Activated T-cell treated with anti-CD3 and anti-CD28 coated beads, Interleukin-2, amount 50 U/mL, for 4 hours (primary cell): ENCODE data around the gene PPARGC1A. TPM values are rescaled to one million over a fixed set of nuclear protein-coding genes. Genes with fewer than 3 reads are reported as not detected.

Experiments used
- ATAC-seq, 2 donors: fragments of 200-7000 bp; cut with Tn5 transposase; one replicate each; pipeline ENCODE4 v1.10.0; 2021
- DNase-seq: peaks from one replicate; pipeline ENCODE4 v3.0.0-alpha.2; 2020
- H3K27me3 Mint-ChIP-seq: one replicate; pipeline ENCODE4 v1.8.0; 2021; ENCODE audit warnings: low read depth, mixed read lengths
- H3K36me3 Mint-ChIP-seq: one replicate; pipeline ENCODE4 v1.8.0; 2022; ENCODE audit warnings: mixed read lengths; ENCODE audit not compliant: insufficient read depth
- H3K4me1 Mint-ChIP-seq: one replicate; pipeline ENCODE4 v1.8.0; 2021; ENCODE audit warnings: low read depth, mixed read lengths
- H3K4me3 Mint-ChIP-seq: one replicate; pipeline ENCODE4 v1.8.0; 2021; ENCODE audit warnings: mild to moderate bottlenecking, moderate library complexity, mixed read lengths
- H3K9me3 Mint-ChIP-seq: one replicate; pipeline ENCODE4 v1.8.0; 2021; ENCODE audit warnings: mixed read lengths
- total RNA-seq, 3 donors: library from RNA; stranded (reverse); gene quantifications; one replicate each; pipeline ENCODE4 v1.2.1, GENCODE V29; 2021

PPARGC1A gene
- total RNA-seq, 3 donors from 2014 or later: 0.23 TPM; not detected in 2

GRCh38 chr4:23897564-23898109 lies 7.8 kb upstream of the PPARGC1A start:
- peaks cover 2% of the 10 kb centered on the region for H3K9me3 Mint-ChIP-seq
- ATAC-seq: no peak
- no peaks in the 10 kb centered on the region for H3K4me1 Mint-ChIP-seq
- no peak for DNase-seq
- H3K4me3 Mint-ChIP-seq: no peak overlapping the region
- no peaks in the 10 kb centered on the region for H3K27me3 Mint-ChIP-seq
- H3K36me3 Mint-ChIP-seq: no peaks in the 10 kb centered on the region

- no peak overlapping the region for H3K4me3 Mint-ChIP-seq
- H3K9me3 Mint-ChIP-seq: peaks cover 4% of the 10 kb centered on the region
- no peak for ATAC-seq
- peaks cover 7% of the 10 kb centered on the region for H3K27me3 Mint-ChIP-seq
- no peak for DNase-seq
- peaks cover 5% of the 10 kb centered on the region for H3K4me1 Mint-ChIP-seq
- no peaks in the 10 kb centered on the region for H3K36me3 Mint-ChIP-seq
Observed at GRCh38 chr4:23894021-23894420, 4.2 kb upstream of the PPARGC1A start.

- Mint-ChIP-seq H3K36me3 (no peaks in the 10 kb centered on the region), H3K27me3 (peaks cover 14% of the 10 kb centered on the region), H3K9me3 (peaks cover 6% of the 10 kb centered on the region), H3K4me1 (peaks cover 9% of the 10 kb centered on the region), H3K4me3 (no peak overlapping the region)
- ATAC-seq (no peak), DNase-seq (no peak)
Observed at GRCh38 chr4:23891064-23891421, 1.2 kb upstream of the PPARGC1A start.

GRCh38 chr4:23890369-23891063 lies 669 bp upstream of the PPARGC1A start:
- Mint-ChIP-seq H3K4me3 (no peak overlapping the region), H3K27me3 (peaks cover 14% of the 10 kb centered on the region), H3K36me3 (no peaks in the 10 kb centered on the region), H3K9me3 (peaks cover 6% of the 10 kb centered on the region), H3K4me1 (peaks cover 9% of the 10 kb centered on the region)
- ATAC-seq: no peak
- no peak for DNase-seq

- Mint-ChIP-seq H3K4me1 (peaks cover 9% of the 10 kb centered on the region), H3K36me3 (no peaks in the 10 kb centered on the region), H3K27me3 (peaks cover 14% of the 10 kb centered on the region), H3K9me3 (peaks cover 6% of the 10 kb centered on the region), H3K4me3 (no peak overlapping the region)
- DNase-seq (no peak), ATAC-seq (no peak)
Observed at GRCh38 chr4:23889391-23889790, 456 bp downstream of the PPARGC1A start.

- H3K36me3 Mint-ChIP-seq: no peaks in the 10 kb centered on the region
- no peak overlapping the region for H3K4me3 Mint-ChIP-seq
- H3K27me3 Mint-ChIP-seq: peaks cover 14% of the 10 kb centered on the region
Observed at GRCh38 chr4:23888421-23889319, 1.2 kb downstream of the PPARGC1A start.

GRCh38 chr4:23887989-23888388 lies 1.9 kb downstream of the PPARGC1A start:
- H3K4me1 Mint-ChIP-seq: peaks cover 9% of the 10 kb centered on the region
- DNase-seq (no peak), ATAC-seq (no peak)
- H3K36me3 Mint-ChIP-seq: no peaks in the 10 kb centered on the region
- no peak overlapping the region for H3K4me3 Mint-ChIP-seq
- peaks cover 14% of the 10 kb centered on the region for H3K27me3 Mint-ChIP-seq
- H3K9me3 Mint-ChIP-seq: peaks cover 6% of the 10 kb centered on the region

More at GRCh38 chr4:23888421-23889319, 1.2 kb downstream of the PPARGC1A start:
- Mint-ChIP-seq H3K9me3 (peaks cover 6% of the 10 kb centered on the region), H3K4me1 (peaks cover 9% of the 10 kb centered on the region)
- DNase-seq (no peak), ATAC-seq (no peak)

- Mint-ChIP-seq H3K4me1 (peaks cover 9% of the 10 kb centered on the region), H3K27me3 (peaks cover 10% of the 10 kb centered on the region), H3K36me3 (no peaks in the 10 kb centered on the region), H3K9me3 (peaks cover 3% of the 10 kb centered on the region), H3K4me3 (no peak overlapping the region)
- DNase-seq: no peak
- no peak for ATAC-seq
Observed at GRCh38 chr4:23887173-23887572, 2.7 kb downstream of the PPARGC1A start.

GRCh38 chr4:23885943-23886590 lies 3.8 kb downstream of the PPARGC1A start:
- H3K4me3 Mint-ChIP-seq: no peak overlapping the region
- peaks cover 8% of the 10 kb centered on the region for H3K27me3 Mint-ChIP-seq
- ATAC-seq: no peak

GRCh38 chr4:23884741-23885140 lies 5.1 kb downstream of the PPARGC1A start:
- no peak for DNase-seq
- peaks cover 8% of the 10 kb centered on the region for H3K27me3 Mint-ChIP-seq
- H3K4me3 Mint-ChIP-seq: no peak overlapping the region
- peaks cover 3% of the 10 kb centered on the region for H3K9me3 Mint-ChIP-seq
- no peaks in the 10 kb centered on the region for H3K36me3 Mint-ChIP-seq
- no peak for ATAC-seq
- H3K4me1 Mint-ChIP-seq: peaks cover 8% of the 10 kb centered on the region

More at GRCh38 chr4:23885943-23886590, 3.8 kb downstream of the PPARGC1A start:
- Mint-ChIP-seq H3K9me3 (peaks cover 3% of the 10 kb centered on the region), H3K4me1 (peaks cover 9% of the 10 kb centered on the region), H3K36me3 (no peaks in the 10 kb centered on the region)
- no peak for DNase-seq

- Mint-ChIP-seq H3K4me1 (peaks cover 7% of the 10 kb centered on the region), H3K36me3 (no peaks in the 10 kb centered on the region), H3K9me3 (peaks cover 3% of the 10 kb centered on the region), H3K4me3 (no peak overlapping the region), H3K27me3 (peaks cover 8% of the 10 kb centered on the region)
- DNase-seq (no peak), ATAC-seq (no peak)
Observed at GRCh38 chr4:23884261-23884660, 5.6 kb downstream of the PPARGC1A start.

- Mint-ChIP-seq H3K9me3 (peaks cover 3% of the 10 kb centered on the region), H3K36me3 (no peaks in the 10 kb centered on the region), H3K4me1 (no peaks in the 10 kb centered on the region), H3K27me3 (no peaks in the 10 kb centered on the region), H3K4me3 (no peak overlapping the region)
- ATAC-seq (no peak), DNase-seq (no peak)
Observed at GRCh38 chr4:23882976-23883531, 6.8 kb downstream of the PPARGC1A start.

- no peak for ATAC-seq
Observed at GRCh38 chr4:23881674-23882337, 8.0 kb downstream of the PPARGC1A start.

More at GRCh38 chr4:23881674-23882337, 8.0 kb downstream of the PPARGC1A start:
- H3K4me1 Mint-ChIP-seq: no peaks in the 10 kb centered on the region
- H3K27me3 Mint-ChIP-seq: no peaks in the 10 kb centered on the region
- H3K36me3 Mint-ChIP-seq: no peaks in the 10 kb centered on the region
- H3K4me3 Mint-ChIP-seq: no peak overlapping the region
- DNase-seq: no peak
- no peaks in the 10 kb centered on the region for H3K9me3 Mint-ChIP-seq
